Thoracic aorta (tissue), 2 donors: ENCODE measurements around the gene KCNIP1. TPM values are rescaled to one million over a fixed set of nuclear protein-coding genes. Genes with fewer than 3 reads are reported as not detected.

Experiments
- ATAC-seq: fragments of 150-250 bp; one replicate; pipeline ENCODE4 v1.8.0; 2017; ENCODE audit warnings: low read depth; ENCODE audit not compliant: insufficient number of reproducible peaks, low FRiP score
- DNase-seq: peaks from one replicate; pipeline ENCODE4 v3.0.0-alpha.2; 2020; ENCODE audit warnings: low spot score
- H3K27ac ChIP-seq, 2 donors: fragments of 200-600 bp; sonication (generic); 1 replicate in 1 of 2; 2 replicates in 1 of 2; pipeline ENCODE4 v1.5.1; 2016; ENCODE audit warnings: mild to moderate bottlenecking in 2 of 2, moderate library complexity in 2 of 2
- H3K27me3 ChIP-seq: fragments of 200-600 bp; sonication (generic); replicated peaks from 2 replicates; pipeline ENCODE4 v1.6.0; 2016; ENCODE audit warnings: mild to moderate bottlenecking; ENCODE audit not compliant: insufficient read depth
- H3K36me3 ChIP-seq: fragments of 200-600 bp; sonication (generic); one replicate; pipeline ENCODE4 v1.5.1; 2016
- H3K4me1 ChIP-seq, 2 donors: fragments of 200-600 bp; sonication (generic); 1 replicate in 1 of 2; 2 replicates in 1 of 2; pipeline versions ENCODE4 v1.5.1 to v1.6.0; 2016; ENCODE audit warnings: low read depth in 2 of 2, mild to moderate bottlenecking in 1 of 2; ENCODE audit not compliant: control insufficient read depth in 1 of 2
- H3K4me3 ChIP-seq: fragments of 200-600 bp; sonication (generic); 2 replicates; pipeline ENCODE4 v1.5.1; 2016; ENCODE audit warnings: mild to moderate bottlenecking
- H3K9me3 ChIP-seq: fragments of 200-600 bp; sonication (generic); 2 replicates; pipeline ENCODE4 v1.5.1; 2016
- CTCF ChIP-seq: fragments of 200-600 bp; sonication (generic); IDR thresholded peaks from one replicate; pipeline ENCODE4 v1.5.1; 2019; ENCODE audit warnings: antibody characterized with exemption
- total RNA-seq, 2 donors: library from RNA; depleted of rRNA; stranded (reverse); fragments of >200 nt; gene quantifications; one replicate each; pipeline versions ENCODE4 v1.1.0 to v1.2.3, GENCODE V29; 2016

The KCNIP1 gene
- total RNA-seq, 2 donors from 2014 or later: not detected

GRCh38 chr5:170562875-170563228 lies 59.0 kb downstream of the KCNIP1 start:
- no peak for DNase-seq
- no peak for TF ChIP-seq CTCF
- Histone ChIP-seq H3K9me3 (no peaks in the 10 kb centered on the region), H3K27me3 (no peaks in the 10 kb centered on the region), H3K27ac (no peak overlapping the region), H3K4me3 (no peak overlapping the region), H3K4me1 (no peaks in the 10 kb centered on the region), H3K36me3 (no peaks in the 10 kb centered on the region)
- ATAC-seq: no peak

- no peak overlapping the region for H3K4me3 ChIP-seq
- no peaks in the 10 kb centered on the region for H3K36me3 ChIP-seq
- ATAC-seq: no peak
- no peaks in the 10 kb centered on the region for H3K9me3 ChIP-seq
- no peaks in the 10 kb centered on the region for H3K27me3 ChIP-seq
- H3K27ac ChIP-seq: no peak overlapping the region
- TF ChIP-seq CTCF: no peak
- no peaks in the 10 kb centered on the region for H3K4me1 ChIP-seq
- no peak for DNase-seq
Observed at GRCh38 chr5:170563824-170564567, 60.2 kb downstream of the KCNIP1 start.

GRCh38 chr5:170565072-170565471 lies 61.3 kb downstream of the KCNIP1 start:
- DNase-seq (no peak), ATAC-seq (no peak)
- no peak overlapping the region for H3K27ac ChIP-seq
- H3K4me3 ChIP-seq: no peak overlapping the region
- TF ChIP-seq CTCF: no peak
- no peaks in the 10 kb centered on the region for H3K27me3 ChIP-seq
- H3K4me1 ChIP-seq: no peaks in the 10 kb centered on the region
- H3K9me3 ChIP-seq: no peaks in the 10 kb centered on the region
- H3K36me3 ChIP-seq: no peaks in the 10 kb centered on the region

- Histone ChIP-seq H3K27ac (no peak overlapping the region), H3K27me3 (no peaks in the 10 kb centered on the region), H3K4me3 (no peak overlapping the region), H3K4me1 (no peaks in the 10 kb centered on the region), H3K36me3 (no peaks in the 10 kb centered on the region), H3K9me3 (no peaks in the 10 kb centered on the region)
- DNase-seq (no peak), ATAC-seq (no peak)
- TF ChIP-seq CTCF: no peak
Observed at GRCh38 chr5:170569101-170569500, 65.3 kb downstream of the KCNIP1 start.

- no peak for TF ChIP-seq CTCF
- Histone ChIP-seq H3K4me3 (no peak overlapping the region), H3K36me3 (no peaks in the 10 kb centered on the region), H3K4me1 (no peaks in the 10 kb centered on the region), H3K9me3 (no peaks in the 10 kb centered on the region), H3K27ac (no peak overlapping the region), H3K27me3 (no peaks in the 10 kb centered on the region)
- DNase-seq: no peak
- no peak for ATAC-seq
Observed at GRCh38 chr5:170570476-170570875, 66.7 kb downstream of the KCNIP1 start.
